Transverse colon (tissue), 3 donors: ENCODE results near the gene PDE4B.

Source experiments
- CTCF ChIP-seq, 5 experiments: fragments of 200-600 bp in 3 of 5; fragments of 450-650 bp in 2 of 5; sonication (generic) in 3 of 5; IDR thresholded peaks; 1 replicate in 2 of 5; 2 replicates in 3 of 5; pipeline ENCODE4 v1.5.1; 2016 to 2017; ENCODE audit warnings: antibody characterized with exemption in 5 of 5, inconsistent platforms in 3 of 5, mild to moderate bottlenecking in 2 of 5, moderate library complexity in 1 of 5
- POLR2A ChIP-seq: fragments of 450-650 bp; IDR thresholded peaks from one replicate; pipeline ENCODE4 v1.6.1; 2016; ENCODE audit warnings: antibody characterized with exemption, mild to moderate bottlenecking, moderate library complexity

- no peak for TF ChIP-seq CTCF (IDR thresholded peaks at IDR 0.05)
- TF ChIP-seq POLR2A = no peak
Observed at GRCh38 chr1:66403007-66403731, 610.5 kb downstream of the PDE4B start.
